ENCODE results near the gene SLAMF1.

Gene SLAMF1

GRCh38 chr1:160672789-160673695, 26.2 kb upstream of the SLAMF1 start:
- Mint-ChIP-seq H3K27me3 (no peaks in the 10 kb centered on the region), H3K4me1 (peaks cover 17% of the 10 kb centered on the region), H3K9me3 (no peaks in the 10 kb centered on the region), H3K4me3 (no peak overlapping the region), H3K36me3 (ENCODE audit: insufficient read depth) (peaks cover 11% of the 10 kb centered on the region), H3K27ac (ENCODE audit: low read depth) (no peak overlapping the region)
- DNase-seq (ENCODE audit: low spot score in 2 of 2) = no peak
- peak; percentile 38 for ATAC-seq (replicated peaks; ENCODE audit: extremely low read depth, poor library complexity, severe bottlenecking)

GRCh38 chr1:160671603-160672517, 25.0 kb upstream of the SLAMF1 start:
- Mint-ChIP-seq H3K27me3 (no peaks in the 10 kb centered on the region), H3K9me3 (no peaks in the 10 kb centered on the region), H3K4me3 (no peak overlapping the region), H3K36me3 (ENCODE audit: insufficient read depth) (peaks cover 2% of the 10 kb centered on the region), H3K4me1 (peaks cover 16% of the 10 kb centered on the region), H3K27ac (ENCODE audit: low read depth) (no peak overlapping the region)
- no peak for ATAC-seq (replicated peaks; ENCODE audit: extremely low read depth, poor library complexity, severe bottlenecking)
- DNase-seq (ENCODE audit: low spot score in 2 of 2) = no peak

DNA sequence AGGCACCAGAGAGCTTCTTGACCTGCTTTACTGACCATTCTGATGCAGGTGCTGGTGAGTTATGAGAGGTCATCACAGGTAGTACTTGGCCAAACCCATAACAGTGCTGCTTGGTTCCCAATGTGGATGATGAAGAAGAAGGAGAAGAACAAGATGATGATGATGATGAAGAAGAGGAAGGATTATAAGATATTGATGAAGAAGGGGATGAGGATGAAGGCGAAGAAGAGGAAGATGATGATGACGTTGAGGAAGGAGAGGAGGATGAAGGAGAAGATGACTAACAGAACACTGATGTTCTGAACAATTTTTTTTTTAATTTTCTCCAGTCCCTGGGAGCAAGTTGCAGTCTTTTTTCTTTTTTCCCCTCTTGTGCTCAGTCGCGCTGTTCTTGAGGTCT, 23.9 kb upstream of the SLAMF1 start:
- Mint-ChIP-seq H3K9me3 (no peaks in the 10 kb centered on the region), H3K4me1 (peaks cover 24% of the 10 kb centered on the region), H3K4me3 (no peak overlapping the region), H3K27me3 (no peaks in the 10 kb centered on the region), H3K36me3 (ENCODE audit: insufficient read depth) (no peaks in the 10 kb centered on the region), H3K27ac (ENCODE audit: low read depth) (no peak overlapping the region)
- ATAC-seq (replicated peaks; ENCODE audit: extremely low read depth, poor library complexity, severe bottlenecking) = no peak
- DNase-seq (ENCODE audit: low spot score in 2 of 2) = no peak

DNA sequence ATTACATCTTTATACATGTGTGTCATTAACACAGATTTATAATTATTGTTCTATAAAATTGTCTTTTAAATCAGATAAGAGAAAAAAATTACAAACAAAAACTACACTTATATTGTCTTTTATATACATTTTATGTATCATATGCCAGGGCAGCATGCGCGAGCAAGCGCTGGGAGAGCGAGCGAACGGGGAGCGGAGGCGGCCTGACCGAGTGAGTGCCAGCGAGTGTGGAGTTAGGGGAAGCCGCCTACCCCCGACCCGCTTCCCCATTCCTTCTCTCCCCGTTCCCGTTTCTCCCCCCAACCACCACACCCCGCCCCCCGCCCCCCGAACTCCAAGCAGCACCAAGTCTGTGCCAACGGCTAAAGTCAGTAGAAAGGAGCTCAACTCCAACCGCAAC, 23.0 kb upstream of the SLAMF1 start:
- Mint-ChIP-seq H3K4me1 (peaks cover 28% of the 10 kb centered on the region), H3K27ac (ENCODE audit: low read depth) (no peak overlapping the region), H3K36me3 (ENCODE audit: insufficient read depth) (peaks cover under 1% of the 10 kb centered on the region), H3K27me3 (no peaks in the 10 kb centered on the region), H3K4me3 (no peak overlapping the region), H3K9me3 (no peaks in the 10 kb centered on the region)
- no peak for DNase-seq (ENCODE audit: low spot score in 2 of 2)
- no peak for ATAC-seq (replicated peaks; ENCODE audit: extremely low read depth, poor library complexity, severe bottlenecking)

GRCh38 chr1:160669276-160669675, 22.4 kb upstream of the SLAMF1 start:
- H3K4me3 Mint-ChIP-seq = no peak overlapping the region
- peaks cover 2% of the 10 kb centered on the region for H3K36me3 Mint-ChIP-seq (ENCODE audit: insufficient read depth)
- H3K9me3 Mint-ChIP-seq = no peaks in the 10 kb centered on the region
- ATAC-seq (replicated peaks; ENCODE audit: extremely low read depth, poor library complexity, severe bottlenecking) (no peak), DNase-seq (ENCODE audit: low spot score in 2 of 2) (no peak)
- H3K27me3 Mint-ChIP-seq = no peaks in the 10 kb centered on the region
- H3K27ac Mint-ChIP-seq (ENCODE audit: low read depth) = no peak overlapping the region
- peaks cover 33% of the 10 kb centered on the region for H3K4me1 Mint-ChIP-seq

DNA sequence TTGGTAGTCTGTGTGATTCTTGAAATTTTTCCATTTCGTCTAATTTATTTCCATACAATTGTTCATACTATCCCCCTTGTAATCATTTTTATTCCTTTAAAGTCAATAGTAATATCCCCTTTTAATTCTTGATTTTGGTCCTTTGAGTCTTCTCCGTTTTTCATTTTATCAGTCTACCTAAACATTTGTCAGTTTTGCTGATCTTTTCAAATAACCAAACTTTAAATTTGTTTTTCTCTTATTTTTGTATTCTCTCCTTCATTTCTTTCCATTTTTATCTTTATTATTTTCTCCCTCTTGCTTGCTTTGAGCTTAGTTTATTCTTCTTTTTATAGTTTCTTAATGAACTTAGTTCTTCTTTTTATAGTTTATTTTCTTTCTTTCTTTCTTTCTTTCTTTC, 21.1 kb upstream of the SLAMF1 start:
- ATAC-seq (replicated peaks; ENCODE audit: extremely low read depth, poor library complexity, severe bottlenecking) = no peak
- H3K4me1 Mint-ChIP-seq = peaks cover 46% of the 10 kb centered on the region

DNA sequence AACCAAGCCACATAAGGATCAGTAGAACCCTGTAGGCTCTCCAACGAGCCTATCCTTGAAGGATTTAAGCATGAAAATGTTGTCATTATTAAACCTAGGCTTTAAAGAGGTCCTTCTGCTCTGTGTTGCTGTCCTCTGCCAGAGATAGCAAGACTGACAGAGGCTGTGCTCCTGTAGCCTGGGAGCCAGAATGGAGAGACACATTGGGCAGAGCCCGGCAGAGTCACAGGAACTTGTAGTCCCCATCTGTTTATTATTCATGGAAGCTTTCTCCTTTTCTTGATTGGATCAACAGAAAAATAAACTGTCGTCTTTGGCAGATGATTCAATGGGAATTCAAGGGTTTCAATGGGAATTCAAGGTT, 19.2 kb upstream of the SLAMF1 start:
- Mint-ChIP-seq H3K36me3 (ENCODE audit: insufficient read depth) (peaks cover 4% of the 10 kb centered on the region), H3K9me3 (no peaks in the 10 kb centered on the region), H3K27me3 (no peaks in the 10 kb centered on the region), H3K27ac (ENCODE audit: low read depth) (peak overlapping the region; percentile 38), H3K4me1 (peaks cover 60% of the 10 kb centered on the region), H3K4me3 (peak overlapping the region; percentile 60)
- DNase-seq (ENCODE audit: low spot score in 2 of 2) = no peak
- no peak for ATAC-seq (replicated peaks; ENCODE audit: extremely low read depth, poor library complexity, severe bottlenecking)

More for the DNA sequence above, 21.1 kb upstream of the SLAMF1 start:
- Mint-ChIP-seq H3K36me3 (ENCODE audit: insufficient read depth) (peaks cover 2% of the 10 kb centered on the region), H3K4me3 (no peak overlapping the region), H3K9me3 (no peaks in the 10 kb centered on the region), H3K27ac (ENCODE audit: low read depth) (no peak overlapping the region), H3K27me3 (no peaks in the 10 kb centered on the region)
- no peak for DNase-seq (ENCODE audit: low spot score in 2 of 2)

DNA sequence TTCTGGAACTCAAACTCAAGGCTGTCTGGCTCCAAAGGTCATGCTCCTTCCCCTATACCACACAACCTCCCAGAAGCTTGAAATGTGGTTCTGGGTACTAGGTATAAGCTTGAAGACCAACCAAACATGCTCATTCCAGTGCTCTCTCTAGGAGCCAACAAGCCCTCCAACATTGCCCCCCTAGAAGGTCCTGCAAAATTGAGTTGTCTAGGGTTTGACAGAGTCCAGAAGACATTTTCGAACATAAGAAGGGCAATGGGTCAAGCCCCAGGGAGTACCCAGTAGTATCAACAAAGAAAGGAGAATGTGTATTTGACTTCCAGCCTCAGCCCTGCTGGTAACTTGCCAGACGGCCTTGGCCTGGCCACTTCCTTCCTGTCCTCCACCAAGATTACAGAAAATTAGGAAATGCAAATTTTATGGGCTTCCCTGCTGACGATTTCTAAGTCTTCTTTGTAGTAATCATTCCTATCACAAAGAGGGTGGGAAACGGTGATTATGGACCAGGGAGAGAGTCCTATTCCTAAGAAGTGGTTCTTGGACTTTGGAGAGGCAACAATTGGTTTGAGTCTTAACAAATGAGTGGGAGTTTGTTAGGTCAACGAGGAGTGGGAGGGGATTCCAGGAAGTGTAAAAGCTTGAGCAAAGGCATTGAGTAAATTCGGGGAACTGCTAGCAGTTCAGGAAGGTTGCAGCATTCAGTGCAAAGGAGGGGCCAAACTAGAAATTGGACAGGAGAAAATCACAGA, 18.7 kb upstream of the SLAMF1 start:
- no peak for DNase-seq (ENCODE audit: low spot score in 2 of 2)
- peak overlapping the region; percentile 60 for H3K4me3 Mint-ChIP-seq
- no peaks in the 10 kb centered on the region for H3K27me3 Mint-ChIP-seq
- peak overlapping the region; percentile 65 for H3K27ac Mint-ChIP-seq (ENCODE audit: low read depth)
- no peaks in the 10 kb centered on the region for H3K9me3 Mint-ChIP-seq
- peaks cover 60% of the 10 kb centered on the region for H3K4me1 Mint-ChIP-seq
- peaks cover 4% of the 10 kb centered on the region for H3K36me3 Mint-ChIP-seq (ENCODE audit: insufficient read depth)
- ATAC-seq (replicated peaks; ENCODE audit: extremely low read depth, poor library complexity, severe bottlenecking) = peak; percentile 40

DNA sequence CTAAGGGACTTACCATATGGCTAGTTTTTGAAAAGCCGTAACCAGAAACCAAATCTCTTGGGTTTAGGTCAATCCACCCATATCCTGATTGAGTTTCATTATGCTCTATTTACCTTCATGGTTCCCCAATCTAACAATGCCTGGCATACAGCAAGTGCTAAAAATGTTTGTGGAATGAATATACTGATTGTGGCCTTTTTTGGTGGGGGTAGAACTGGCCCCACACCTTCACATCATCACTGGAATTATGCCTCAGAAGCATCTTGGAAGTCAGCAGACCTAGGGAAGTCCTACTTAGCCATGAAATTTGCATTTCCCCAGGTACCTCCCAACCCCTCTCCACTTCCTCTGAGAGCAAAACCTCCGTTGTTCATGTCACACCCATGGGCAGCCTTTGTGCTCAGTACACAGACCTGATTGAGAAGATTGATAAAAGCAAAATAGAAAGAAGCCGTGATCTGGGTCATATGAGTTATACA, 17.8 kb upstream of the SLAMF1 start:
- Mint-ChIP-seq H3K4me3 (peak overlapping the region; percentile 60), H3K27me3 (no peaks in the 10 kb centered on the region), H3K36me3 (ENCODE audit: insufficient read depth) (peaks cover 4% of the 10 kb centered on the region), H3K9me3 (no peaks in the 10 kb centered on the region), H3K4me1 (peaks cover 60% of the 10 kb centered on the region), H3K27ac (ENCODE audit: low read depth) (peak overlapping the region; percentile 65)
- ATAC-seq (replicated peaks; ENCODE audit: extremely low read depth, poor library complexity, severe bottlenecking) = peak; percentile 94
- no peak for DNase-seq (ENCODE audit: low spot score in 2 of 2)

DNA sequence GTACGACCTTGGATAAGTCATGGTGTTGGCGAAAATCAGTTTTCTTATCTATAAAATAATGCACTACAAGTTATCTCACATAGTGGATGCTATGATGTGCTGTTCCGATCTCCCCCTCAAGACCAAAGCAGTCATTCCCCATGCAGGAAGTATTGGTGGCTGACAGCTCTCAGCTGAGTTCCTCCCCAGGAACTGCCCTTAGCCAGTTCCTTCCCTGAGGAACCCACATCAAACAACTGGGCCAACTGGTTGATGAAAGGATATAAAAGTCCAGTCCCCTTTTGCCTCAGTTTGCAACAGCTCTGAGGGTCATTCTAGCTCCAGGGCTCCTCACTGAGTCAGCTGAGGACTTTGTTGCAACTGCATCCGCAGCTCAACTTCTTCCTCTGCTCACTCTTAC, 16.1 kb upstream of the SLAMF1 start:
- peaks cover 4% of the 10 kb centered on the region for H3K36me3 Mint-ChIP-seq (ENCODE audit: insufficient read depth)
- DNase-seq (ENCODE audit: low spot score in 2 of 2) (no peak), ATAC-seq (replicated peaks; ENCODE audit: extremely low read depth, poor library complexity, severe bottlenecking) (no peak)
- peaks cover 57% of the 10 kb centered on the region for H3K4me1 Mint-ChIP-seq
- H3K4me3 Mint-ChIP-seq = no peak overlapping the region
- H3K27me3 Mint-ChIP-seq = no peaks in the 10 kb centered on the region
- no peak overlapping the region for H3K27ac Mint-ChIP-seq (ENCODE audit: low read depth)
- no peaks in the 10 kb centered on the region for H3K9me3 Mint-ChIP-seq

GRCh38 chr1:160659566-160659965, 12.7 kb upstream of the SLAMF1 start:
- no peak for DNase-seq (ENCODE audit: low spot score in 2 of 2)
- Mint-ChIP-seq H3K4me3 (no peak overlapping the region), H3K9me3 (no peaks in the 10 kb centered on the region), H3K27me3 (no peaks in the 10 kb centered on the region), H3K4me1 (peaks cover 36% of the 10 kb centered on the region), H3K36me3 (ENCODE audit: insufficient read depth) (peaks cover 2% of the 10 kb centered on the region), H3K27ac (ENCODE audit: low read depth) (no peak overlapping the region)
- ATAC-seq (replicated peaks; ENCODE audit: extremely low read depth, poor library complexity, severe bottlenecking) = no peak

DNA sequence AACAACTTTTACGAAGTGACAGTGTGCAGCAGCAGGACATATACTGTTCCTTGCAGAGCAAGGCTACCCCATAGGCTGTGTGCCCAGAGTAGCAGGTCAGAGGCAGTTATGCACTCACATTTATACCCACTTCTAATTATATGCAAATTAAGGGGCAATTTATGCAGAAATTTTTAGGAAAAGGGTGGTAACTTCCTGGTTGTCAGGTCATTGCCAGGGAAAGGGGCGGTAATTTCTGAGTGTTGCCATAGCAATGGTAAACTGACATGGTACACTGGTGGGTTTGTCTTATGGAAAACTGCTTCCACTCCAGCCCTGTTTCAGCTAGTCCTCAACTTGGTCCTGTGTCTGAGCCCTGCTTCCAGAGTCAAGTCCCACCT, 12.0 kb upstream of the SLAMF1 start:
- DNase-seq (ENCODE audit: low spot score in 2 of 2) (no peak), ATAC-seq (replicated peaks; ENCODE audit: extremely low read depth, poor library complexity, severe bottlenecking) (no peak)
- peaks cover 2% of the 10 kb centered on the region for H3K36me3 Mint-ChIP-seq (ENCODE audit: insufficient read depth)
- no peaks in the 10 kb centered on the region for H3K27me3 Mint-ChIP-seq
- no peak overlapping the region for H3K27ac Mint-ChIP-seq (ENCODE audit: low read depth)
- peaks cover 29% of the 10 kb centered on the region for H3K4me1 Mint-ChIP-seq
- H3K9me3 Mint-ChIP-seq = no peaks in the 10 kb centered on the region
- H3K4me3 Mint-ChIP-seq = no peak overlapping the region
